Measurements from ENCODE around the gene VAV3.

Gene VAV3

DNA sequence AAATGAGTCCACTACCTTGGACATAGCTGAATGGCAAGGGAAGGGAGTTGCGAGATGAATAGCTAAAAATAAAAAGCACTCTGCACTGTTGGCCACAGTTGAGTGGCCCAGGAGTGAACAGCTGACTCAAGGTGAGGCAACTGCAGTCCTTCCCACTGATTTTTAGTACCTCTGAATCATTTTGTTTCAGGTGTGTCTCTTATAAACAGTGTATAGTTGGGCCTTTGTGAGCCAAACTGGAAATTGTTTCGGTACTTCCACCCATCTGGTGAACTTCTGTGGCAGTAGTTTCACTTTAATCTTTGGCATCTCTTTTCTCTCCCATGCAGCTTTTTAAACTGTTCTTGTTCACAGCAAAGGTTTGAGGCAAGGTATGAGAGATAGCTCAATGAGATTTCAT lies 122.7 kb downstream of the VAV3 start:
- no peak overlapping the region for H3K27ac ChIP-seq (ENCODE audit: low read depth, low read length)

DNA sequence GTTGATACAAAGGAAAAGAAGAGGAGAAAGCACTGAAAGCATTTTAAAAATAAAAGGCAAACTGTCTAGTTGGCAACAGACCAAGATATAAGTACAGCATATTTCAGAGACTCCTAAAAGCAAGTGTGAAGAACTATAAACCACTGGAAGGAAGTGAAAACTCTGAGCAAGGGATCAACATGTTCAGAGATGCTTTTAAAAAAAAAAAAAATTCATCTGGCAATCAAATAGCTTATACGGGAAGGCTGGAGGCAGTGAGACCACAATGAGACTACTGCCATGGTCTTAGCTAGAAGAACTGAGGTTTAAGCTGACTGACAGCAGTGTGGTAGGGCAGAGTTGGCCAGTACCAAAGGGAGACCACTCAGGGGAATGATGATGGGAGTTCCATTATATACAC lies 124.3 kb downstream of the VAV3 start:
- H3K4me3 ChIP-seq (ENCODE audit: low read depth, low read length): no peak overlapping the region
- no peaks in the 10 kb centered on the region for H3K4me1 ChIP-seq (ENCODE audit: control insufficient read depth, insufficient read depth, low read length, unreplicated experiment)
- peaks cover 18% of the 10 kb centered on the region for H3K27me3 ChIP-seq (ENCODE audit: insufficient read depth, low read length)
- H3K79me2 ChIP-seq (ENCODE audit: control insufficient read depth, insufficient read depth, low read length, unreplicated experiment): no peaks in the 10 kb centered on the region
- no peaks in the 10 kb centered on the region for H3K36me3 ChIP-seq (ENCODE audit: insufficient read depth, low read length)
- H3K27ac ChIP-seq (ENCODE audit: low read depth, low read length): no peak overlapping the region
- no peak overlapping the region for H2AFZ ChIP-seq (ENCODE audit: low read length, unreplicated experiment)

More for the DNA sequence above, 122.7 kb downstream of the VAV3 start:
- Histone ChIP-seq H3K4me1 (ENCODE audit: control insufficient read depth, insufficient read depth, low read length, unreplicated experiment) (no peaks in the 10 kb centered on the region), H3K79me2 (ENCODE audit: control insufficient read depth, insufficient read depth, low read length, unreplicated experiment) (no peaks in the 10 kb centered on the region), H3K27me3 (ENCODE audit: insufficient read depth, low read length) (peaks cover 14% of the 10 kb centered on the region), H3K36me3 (ENCODE audit: insufficient read depth, low read length) (no peaks in the 10 kb centered on the region), H3K4me3 (ENCODE audit: low read depth, low read length) (no peak overlapping the region), H2AFZ (ENCODE audit: low read length, unreplicated experiment) (no peak overlapping the region)

DNA sequence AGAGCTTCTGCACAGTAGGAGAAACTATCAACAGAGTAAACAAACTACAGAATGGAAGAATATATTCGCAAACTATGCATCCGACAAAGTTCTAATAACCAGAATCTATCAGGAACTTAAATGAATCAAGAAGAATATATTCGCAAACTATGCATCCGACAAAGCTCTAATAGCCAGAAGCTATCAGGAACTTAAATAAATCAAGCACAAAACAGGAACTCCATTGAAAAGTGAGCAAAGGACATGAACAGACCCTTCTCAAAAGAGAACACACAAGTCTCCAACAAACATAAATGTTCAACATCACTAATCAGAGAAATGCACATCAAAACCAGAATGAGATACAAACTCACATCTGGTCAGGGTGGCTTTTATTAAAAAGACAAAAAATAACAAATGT lies 126.9 kb downstream of the VAV3 start:
- no peaks in the 10 kb centered on the region for H3K4me1 ChIP-seq (ENCODE audit: control insufficient read depth, insufficient read depth, low read length, unreplicated experiment)
- no peaks in the 10 kb centered on the region for H3K36me3 ChIP-seq (ENCODE audit: insufficient read depth, low read length)
- no peak overlapping the region for H2AFZ ChIP-seq (ENCODE audit: low read length, unreplicated experiment)
- H3K4me3 ChIP-seq (ENCODE audit: low read depth, low read length): no peak overlapping the region
- H3K27ac ChIP-seq (ENCODE audit: low read depth, low read length): no peak overlapping the region
- no peaks in the 10 kb centered on the region for H3K79me2 ChIP-seq (ENCODE audit: control insufficient read depth, insufficient read depth, low read length, unreplicated experiment)
- H3K27me3 ChIP-seq (ENCODE audit: insufficient read depth, low read length): peaks cover 27% of the 10 kb centered on the region

DNA sequence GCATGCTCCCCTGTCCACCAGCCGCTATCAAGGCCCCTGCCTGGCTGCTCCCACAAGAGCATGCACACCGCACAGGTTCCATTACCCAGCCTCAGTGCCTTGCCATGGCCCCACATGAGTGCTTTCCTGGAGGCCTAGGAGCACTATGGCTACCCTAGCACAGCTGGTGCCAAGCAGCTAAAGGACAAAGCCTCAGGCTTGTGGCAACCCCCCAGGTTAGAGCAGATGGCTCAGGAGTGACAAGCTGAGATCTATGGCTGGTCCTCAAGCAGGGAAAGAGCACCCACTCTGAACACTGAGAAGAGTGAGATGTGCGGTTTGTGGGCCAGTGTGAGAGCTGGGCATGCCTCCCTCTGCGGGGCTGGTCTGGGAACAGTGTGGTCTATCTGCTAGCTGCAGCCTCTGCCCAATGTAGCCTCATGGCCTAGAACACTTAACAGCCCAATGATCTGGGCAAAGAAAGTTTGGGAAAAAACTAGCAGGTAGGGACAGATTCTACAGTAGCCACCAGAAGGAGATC lies 129.8 kb downstream of the VAV3 start:
- Histone ChIP-seq H3K36me3 (ENCODE audit: insufficient read depth, low read length) (no peaks in the 10 kb centered on the region), H3K4me3 (ENCODE audit: low read depth, low read length) (no peak overlapping the region), H3K27ac (ENCODE audit: low read depth, low read length) (no peak overlapping the region), H3K79me2 (ENCODE audit: control insufficient read depth, insufficient read depth, low read length, unreplicated experiment) (no peaks in the 10 kb centered on the region), H3K27me3 (ENCODE audit: insufficient read depth, low read length) (peaks cover 32% of the 10 kb centered on the region), H2AFZ (ENCODE audit: low read length, unreplicated experiment) (no peak overlapping the region), H3K4me1 (ENCODE audit: control insufficient read depth, insufficient read depth, low read length, unreplicated experiment) (no peaks in the 10 kb centered on the region)

DNA sequence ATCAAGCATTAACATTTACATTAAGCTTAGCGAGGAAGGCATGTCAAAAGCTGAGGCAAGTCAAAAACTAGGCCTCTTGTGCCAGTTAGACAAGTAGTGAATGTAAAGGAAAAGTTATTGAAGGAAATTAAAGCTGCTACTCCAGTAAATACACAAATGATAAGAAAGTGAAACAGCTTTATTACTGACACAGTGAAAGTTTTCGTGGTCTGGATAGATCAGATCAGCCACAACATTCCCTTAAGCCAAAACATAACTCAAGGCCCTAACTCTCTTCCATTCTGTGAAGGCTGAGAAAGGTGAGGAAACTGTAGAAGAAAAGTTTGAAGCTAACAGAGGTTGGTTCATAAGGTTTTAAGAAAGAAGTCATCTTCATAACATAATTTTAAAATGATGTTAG lies 131.9 kb downstream of the VAV3 start:
- peaks cover 26% of the 10 kb centered on the region for H3K27me3 ChIP-seq (ENCODE audit: insufficient read depth, low read length)
- no peak overlapping the region for H2AFZ ChIP-seq (ENCODE audit: low read length, unreplicated experiment)
- no peaks in the 10 kb centered on the region for H3K4me1 ChIP-seq (ENCODE audit: control insufficient read depth, insufficient read depth, low read length, unreplicated experiment)
- H3K36me3 ChIP-seq (ENCODE audit: insufficient read depth, low read length): no peaks in the 10 kb centered on the region
- no peak overlapping the region for H3K4me3 ChIP-seq (ENCODE audit: low read depth, low read length)
- no peaks in the 10 kb centered on the region for H3K79me2 ChIP-seq (ENCODE audit: control insufficient read depth, insufficient read depth, low read length, unreplicated experiment)
- no peak overlapping the region for H3K27ac ChIP-seq (ENCODE audit: low read depth, low read length)

DNA sequence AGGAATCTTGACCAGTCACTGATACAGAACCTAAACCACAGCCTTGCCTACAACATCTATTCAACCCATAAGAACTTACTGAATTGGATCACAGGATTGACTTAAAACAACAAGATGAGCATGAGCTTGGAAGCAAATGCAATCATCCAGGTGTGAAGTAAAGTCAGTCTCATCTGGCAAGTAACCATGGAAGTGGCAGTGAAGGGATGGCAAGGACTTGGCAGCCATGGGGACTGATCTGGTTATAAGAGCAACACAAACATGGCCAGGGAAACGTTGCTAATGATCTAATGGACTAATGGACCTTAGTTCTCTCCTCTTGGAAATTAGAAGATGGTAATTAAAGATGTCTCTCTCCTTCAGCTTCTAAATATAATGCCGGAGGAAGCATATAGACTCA lies 133.1 kb downstream of the VAV3 start:
- no peak overlapping the region for H3K4me3 ChIP-seq (ENCODE audit: low read depth, low read length)
- H2AFZ ChIP-seq (ENCODE audit: low read length, unreplicated experiment): no peak overlapping the region
- no peaks in the 10 kb centered on the region for H3K36me3 ChIP-seq (ENCODE audit: insufficient read depth, low read length)
- H3K79me2 ChIP-seq (ENCODE audit: control insufficient read depth, insufficient read depth, low read length, unreplicated experiment): no peaks in the 10 kb centered on the region
- peaks cover 21% of the 10 kb centered on the region for H3K27me3 ChIP-seq (ENCODE audit: insufficient read depth, low read length)
- no peaks in the 10 kb centered on the region for H3K4me1 ChIP-seq (ENCODE audit: control insufficient read depth, insufficient read depth, low read length, unreplicated experiment)
- no peak overlapping the region for H3K27ac ChIP-seq (ENCODE audit: low read depth, low read length)

DNA sequence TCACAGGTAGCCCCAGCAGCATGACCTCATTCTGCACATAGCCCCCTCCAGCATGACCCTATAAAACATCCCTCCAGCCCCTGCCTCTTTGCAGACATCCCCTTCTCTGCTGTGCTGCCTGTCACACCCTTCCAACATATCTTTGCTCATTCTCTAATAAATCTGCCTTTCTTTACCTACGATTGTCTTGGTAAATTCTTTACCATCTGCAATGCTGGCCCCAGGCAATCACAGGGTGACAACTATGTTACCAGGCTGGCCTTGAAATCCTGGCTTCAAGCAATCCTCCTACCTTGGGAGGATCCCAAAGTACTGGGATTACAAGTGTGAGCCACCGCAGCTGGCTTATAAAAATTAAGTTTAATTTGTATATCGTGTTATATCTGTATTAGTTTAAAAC lies 134.5 kb downstream of the VAV3 start:
- Histone ChIP-seq H3K79me2 (ENCODE audit: control insufficient read depth, insufficient read depth, low read length, unreplicated experiment) (no peaks in the 10 kb centered on the region), H3K4me3 (ENCODE audit: low read depth, low read length) (no peak overlapping the region), H3K27ac (ENCODE audit: low read depth, low read length) (no peak overlapping the region), H3K4me1 (ENCODE audit: control insufficient read depth, insufficient read depth, low read length, unreplicated experiment) (no peaks in the 10 kb centered on the region), H2AFZ (ENCODE audit: low read length, unreplicated experiment) (no peak overlapping the region), H3K36me3 (ENCODE audit: insufficient read depth, low read length) (no peaks in the 10 kb centered on the region), H3K27me3 (ENCODE audit: insufficient read depth, low read length) (peaks cover 20% of the 10 kb centered on the region)

DNA sequence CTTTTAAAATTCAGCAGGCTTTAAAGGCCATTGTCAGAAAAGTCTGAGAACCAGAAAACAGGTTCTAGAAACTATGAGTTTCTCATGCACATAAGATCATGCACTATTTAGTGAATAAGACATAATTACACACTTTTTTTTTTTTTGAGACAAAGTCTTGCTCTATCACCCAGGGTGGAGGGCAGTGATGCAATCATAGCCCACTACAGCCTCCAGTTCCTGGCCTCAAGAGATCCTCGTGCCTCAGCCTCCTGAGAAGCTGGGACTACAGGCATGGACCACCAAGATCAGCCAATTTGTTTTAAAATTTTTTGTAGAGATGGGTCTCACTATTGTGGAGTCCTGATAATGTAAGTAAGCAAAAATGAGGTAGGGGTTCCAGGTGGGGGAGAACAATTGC lies 134.9 kb downstream of the VAV3 start:
- Histone ChIP-seq H3K4me3 (ENCODE audit: low read depth, low read length) (no peak overlapping the region), H3K4me1 (ENCODE audit: control insufficient read depth, insufficient read depth, low read length, unreplicated experiment) (no peaks in the 10 kb centered on the region), H3K79me2 (ENCODE audit: control insufficient read depth, insufficient read depth, low read length, unreplicated experiment) (no peaks in the 10 kb centered on the region), H3K36me3 (ENCODE audit: insufficient read depth, low read length) (no peaks in the 10 kb centered on the region), H2AFZ (ENCODE audit: low read length, unreplicated experiment) (no peak overlapping the region), H3K27me3 (ENCODE audit: insufficient read depth, low read length) (peaks cover 20% of the 10 kb centered on the region), H3K27ac (ENCODE audit: low read depth, low read length) (no peak overlapping the region)

DNA sequence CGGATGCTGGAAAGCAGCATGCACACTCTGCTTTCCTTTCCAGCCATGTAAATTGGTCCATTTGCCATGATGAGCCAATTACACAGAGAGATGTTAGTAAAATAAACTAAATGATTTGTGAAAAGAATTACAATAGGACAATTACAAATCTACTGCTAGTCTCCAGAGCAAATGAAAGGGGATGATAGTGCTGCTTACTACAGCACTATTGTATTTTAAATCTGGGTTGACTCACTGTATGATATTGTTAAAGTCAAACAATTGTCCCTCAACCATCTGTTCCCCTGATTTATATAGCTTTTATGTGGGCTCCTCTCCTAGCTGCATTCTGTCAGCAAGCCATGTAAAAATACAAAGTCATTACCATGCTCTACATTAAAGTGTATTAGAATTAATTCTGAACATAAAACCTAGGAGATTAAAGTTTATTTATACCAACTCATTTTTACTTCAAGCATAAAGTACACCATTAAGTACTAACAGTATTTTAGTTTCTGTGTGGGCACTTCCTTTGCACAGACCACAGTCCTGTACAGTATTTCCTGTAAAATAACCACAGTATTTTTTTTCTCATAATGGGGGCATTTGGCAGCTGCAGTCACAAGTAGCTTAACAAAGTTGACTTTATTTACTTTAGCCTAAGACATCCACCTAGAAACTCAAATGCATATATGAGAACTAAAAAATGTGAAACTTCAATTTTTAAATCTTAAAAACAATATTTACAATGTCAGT lies 135.8 kb downstream of the VAV3 start:
- Histone ChIP-seq H2AFZ (ENCODE audit: low read length, unreplicated experiment) (no peak overlapping the region), H3K79me2 (ENCODE audit: control insufficient read depth, insufficient read depth, low read length, unreplicated experiment) (no peaks in the 10 kb centered on the region), H3K27me3 (ENCODE audit: insufficient read depth, low read length) (peaks cover 16% of the 10 kb centered on the region), H3K36me3 (ENCODE audit: insufficient read depth, low read length) (no peaks in the 10 kb centered on the region), H3K27ac (ENCODE audit: low read depth, low read length) (no peak overlapping the region), H3K4me1 (ENCODE audit: control insufficient read depth, insufficient read depth, low read length, unreplicated experiment) (no peaks in the 10 kb centered on the region), H3K4me3 (ENCODE audit: low read depth, low read length) (no peak overlapping the region)

DNA sequence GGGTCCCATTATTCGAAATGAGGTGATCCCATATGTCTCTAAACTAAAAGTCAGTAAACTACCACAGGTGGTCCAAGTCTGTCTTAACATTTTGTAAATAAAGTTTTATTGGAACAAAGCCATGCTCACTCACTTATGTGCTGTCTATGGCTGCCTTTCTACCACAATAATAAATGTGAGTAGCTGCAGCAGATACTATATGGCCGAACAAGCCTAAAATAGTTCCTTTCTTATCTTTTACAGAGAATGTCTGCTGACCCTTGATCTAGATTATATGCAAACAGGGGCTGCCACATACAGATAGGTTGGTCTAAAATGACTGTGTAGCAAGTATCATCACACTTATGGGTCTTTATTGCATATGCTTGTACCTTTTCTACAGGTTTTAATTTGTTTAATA lies 140.0 kb downstream of the VAV3 start:
- H2AFZ ChIP-seq (ENCODE audit: low read length, unreplicated experiment): no peak overlapping the region
- H3K27ac ChIP-seq (ENCODE audit: low read depth, low read length): no peak overlapping the region
- H3K79me2 ChIP-seq (ENCODE audit: control insufficient read depth, insufficient read depth, low read length, unreplicated experiment): no peaks in the 10 kb centered on the region
- no peaks in the 10 kb centered on the region for H3K4me1 ChIP-seq (ENCODE audit: control insufficient read depth, insufficient read depth, low read length, unreplicated experiment)
- H3K4me3 ChIP-seq (ENCODE audit: low read depth, low read length): no peak overlapping the region
- peaks cover 1% of the 10 kb centered on the region; the same call in 1 of the 2 replicates for H3K27me3 ChIP-seq (ENCODE audit: insufficient read depth, low read length)
- no peaks in the 10 kb centered on the region for H3K36me3 ChIP-seq (ENCODE audit: insufficient read depth, low read length)

DNA sequence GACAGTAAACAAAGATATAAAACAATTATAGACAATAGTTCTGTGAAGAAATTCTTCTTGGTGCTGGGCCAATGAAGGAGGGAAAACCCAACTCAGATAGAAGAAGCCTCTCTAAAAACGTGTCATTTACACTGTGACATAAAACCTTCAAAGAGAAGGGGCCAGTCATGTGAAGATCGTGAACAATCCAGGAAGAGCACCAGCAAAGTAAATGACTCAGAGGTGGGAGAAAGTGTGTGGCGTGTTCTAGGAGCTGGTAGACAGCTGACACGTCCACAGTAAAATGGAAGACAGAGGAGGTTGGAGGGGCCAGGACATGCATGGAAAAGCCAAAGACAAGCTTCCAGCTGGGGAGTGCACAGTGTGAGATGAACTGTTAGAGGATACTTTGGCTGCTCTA lies 143.6 kb downstream of the VAV3 start:
- no peak overlapping the region for H2AFZ ChIP-seq (ENCODE audit: low read length, unreplicated experiment)
- no peak overlapping the region for H3K4me3 ChIP-seq (ENCODE audit: low read depth, low read length)
- no peaks in the 10 kb centered on the region for H3K4me1 ChIP-seq (ENCODE audit: control insufficient read depth, insufficient read depth, low read length, unreplicated experiment)
- H3K27ac ChIP-seq (ENCODE audit: low read depth, low read length): no peak overlapping the region
- H3K79me2 ChIP-seq (ENCODE audit: control insufficient read depth, insufficient read depth, low read length, unreplicated experiment): no peaks in the 10 kb centered on the region
- H3K27me3 ChIP-seq (ENCODE audit: insufficient read depth, low read length): peaks cover 9% of the 10 kb centered on the region; the same call in 1 of the 2 replicates
- H3K36me3 ChIP-seq (ENCODE audit: insufficient read depth, low read length): no peaks in the 10 kb centered on the region
